Astrocyte of the cerebellum (primary cell): ENCODE data around the gene AMPH.

Source experiments
- DNase-seq: peaks from one replicate; pipeline ENCODE4 v3.0.0-alpha.2; 2011; ENCODE audit warnings: low read depth
- H3K4me3 ChIP-seq: 2 replicates; pipeline ENCODE4 v1.5.1; 2011; ENCODE audit warnings: mild to moderate bottlenecking, low read depth, low read length, moderate library complexity
- CTCF ChIP-seq: IDR thresholded peaks from 2 replicates; pipeline ENCODE4 v1.5.1; 2012; ENCODE audit warnings: low read length, low read depth, moderate library complexity, mild to moderate bottlenecking; ENCODE audit errors: missing control alignments
- in situ Hi-C: cut with HindIII; loops from 2 replicates; pipeline ENCODE4 v1.10.0; 2017; ENCODE audit warnings: low sequenced_read_pairs

The AMPH gene

GRCh38 chr7:38673795-38674194 lies 42.6 kb upstream of the AMPH start:
- no peak for DNase-seq
- in situ Hi-C loops = no loop called here
- H3K4me3 ChIP-seq = no peak overlapping the region
- no peak for TF ChIP-seq CTCF

GRCh38 chr7:38671911-38672905 lies 41.0 kb upstream of the AMPH start:
- TF ChIP-seq CTCF = no peak
- no peak for DNase-seq
- in situ Hi-C loops = no loop called here

GRCh38 chr7:38669965-38670520 lies 38.9 kb upstream of the AMPH start:
- no peak overlapping the region for H3K4me3 ChIP-seq
- TF ChIP-seq CTCF = no peak
- in situ Hi-C loops = no loop called here
- no peak for DNase-seq

More at GRCh38 chr7:38671911-38672905, 41.0 kb upstream of the AMPH start:
- no peak overlapping the region for H3K4me3 ChIP-seq

- H3K4me3 ChIP-seq = no peak overlapping the region
- no peak for TF ChIP-seq CTCF
- DNase-seq = no peak
- in situ Hi-C loops = no loop called here
Measured at GRCh38 chr7:38664972-38665371, 33.8 kb upstream of the AMPH start.

- no peak overlapping the region for H3K4me3 ChIP-seq
- in situ Hi-C loops = no loop called here
- peak; percentile 32 for DNase-seq
- peak; percentile 85 for TF ChIP-seq CTCF
Measured at GRCh38 chr7:38660427-38661099, 29.4 kb upstream of the AMPH start.

- in situ Hi-C loops = no loop called here
- H3K4me3 ChIP-seq = no peak overlapping the region
- no peak for TF ChIP-seq CTCF
- no peak for DNase-seq
Measured at GRCh38 chr7:38659931-38660330, 28.8 kb upstream of the AMPH start.
